DND-41 (cell line): Measurements from ENCODE around the gene ZBED2.

ENCODE experiments used
- CTCF ChIP-seq: IDR thresholded peaks from 2 replicates; pipeline ENCODE4 v1.5.1; 2012; ENCODE audit warnings: borderline replicate concordance, low read length, moderate library complexity, mild to moderate bottlenecking; ENCODE audit not compliant: poor library complexity, severe bottlenecking; ENCODE audit errors: extremely low read depth
- EZH2 ChIP-seq: IDR thresholded peaks from 3 replicates; pipeline ENCODE4 v1.6.1; 2012; ENCODE audit warnings: borderline replicate concordance, low read depth, mild to moderate bottlenecking, moderate library complexity, low read length, inconsistent platforms; ENCODE audit not compliant: severe bottlenecking

GRCh38 chr3:111605018-111605417 is 9.9 kb upstream of the ZBED2 start:
- TF ChIP-seq EZH2, result no peak
- no peak for TF ChIP-seq CTCF
